ENCODE data around the gene RNF144A.
"Not testable (repeated sequence)": the region's sequence is repeated elsewhere in the genome, so short reads cannot be mapped to it uniquely, and the experiment has no call there.

The RNF144A gene

DNA sequence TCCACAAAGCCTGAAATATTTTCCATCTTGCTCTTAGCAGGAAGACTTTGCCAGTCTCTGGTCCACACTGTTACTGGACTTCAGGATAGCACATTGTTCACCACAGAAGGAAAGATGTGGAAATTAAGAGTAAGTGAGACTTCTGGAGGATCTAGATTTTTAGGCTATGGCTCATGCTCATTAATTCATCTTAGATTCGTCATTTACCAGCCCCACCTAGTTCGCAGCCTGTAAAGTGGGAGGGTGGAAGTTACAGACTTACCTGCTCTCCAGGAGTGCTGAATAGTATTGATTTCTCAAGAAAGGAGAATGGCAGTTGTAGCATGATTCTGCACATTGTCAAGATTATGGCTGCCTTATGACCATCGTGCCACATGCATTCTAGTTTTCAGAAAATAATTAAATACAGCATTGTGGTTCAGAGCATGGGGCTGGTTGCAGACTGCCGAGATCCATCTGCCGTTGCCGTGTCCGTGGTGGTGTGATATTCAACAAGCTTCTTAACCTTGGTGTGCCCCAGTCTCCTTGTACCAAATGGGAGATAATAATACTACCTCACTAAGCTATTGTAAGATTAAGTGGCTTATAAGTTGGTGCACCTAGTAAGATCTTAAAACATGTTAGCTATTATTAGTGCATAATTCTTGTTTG lies 56.8 kb downstream of the RNF144A start:
- no peak for ATAC-seq

DNA sequence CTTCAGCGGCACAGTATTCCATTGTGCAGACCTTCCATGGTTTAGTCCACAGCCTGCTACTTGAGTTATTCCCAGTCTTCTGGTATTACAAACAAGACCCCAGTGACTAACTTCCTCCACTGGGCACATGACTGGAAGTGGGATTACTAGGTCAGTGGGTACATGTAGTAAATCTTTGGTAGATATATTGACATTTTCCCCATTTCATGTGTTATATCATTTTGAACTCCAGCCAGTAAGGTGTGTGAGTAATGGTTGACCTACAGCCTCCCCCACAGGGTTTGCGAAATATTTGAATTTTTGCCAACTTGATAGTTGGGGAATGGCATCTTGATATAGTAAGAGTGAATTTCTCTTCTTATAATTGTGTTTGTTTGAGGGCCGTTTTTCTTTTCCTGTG lies 58.8 kb downstream of the RNF144A start:
- no peak for ATAC-seq

DNA sequence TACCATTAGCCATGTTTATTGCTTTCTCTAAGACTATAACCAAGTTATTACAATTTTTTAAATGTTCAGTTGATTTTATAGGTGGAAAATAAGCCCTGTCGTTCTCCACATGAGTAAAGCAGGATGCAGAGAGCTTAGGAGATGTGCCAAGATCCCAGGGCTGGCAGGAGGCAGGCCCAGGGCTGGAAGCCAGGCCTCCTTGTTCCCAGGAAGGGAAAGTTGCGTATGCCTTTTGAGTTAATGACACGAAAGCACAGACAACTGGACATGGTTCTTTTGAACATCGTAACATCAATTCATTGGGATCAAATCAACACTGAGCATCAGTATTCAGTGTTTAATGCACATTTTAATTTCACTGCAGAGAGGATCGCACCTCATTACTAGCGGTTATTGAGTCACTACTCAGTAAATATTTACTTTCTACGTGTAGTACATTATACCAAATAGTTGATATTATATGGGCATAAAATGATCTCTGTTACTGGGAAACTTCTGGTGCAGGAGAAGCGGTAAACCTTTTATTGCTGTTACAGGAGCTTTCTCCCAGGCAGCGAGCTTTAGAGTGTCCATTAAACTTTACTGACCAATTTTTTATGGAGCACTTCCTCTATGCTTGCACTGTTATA lies 60.0 kb downstream of the RNF144A start:
- no peak for ATAC-seq

DNA sequence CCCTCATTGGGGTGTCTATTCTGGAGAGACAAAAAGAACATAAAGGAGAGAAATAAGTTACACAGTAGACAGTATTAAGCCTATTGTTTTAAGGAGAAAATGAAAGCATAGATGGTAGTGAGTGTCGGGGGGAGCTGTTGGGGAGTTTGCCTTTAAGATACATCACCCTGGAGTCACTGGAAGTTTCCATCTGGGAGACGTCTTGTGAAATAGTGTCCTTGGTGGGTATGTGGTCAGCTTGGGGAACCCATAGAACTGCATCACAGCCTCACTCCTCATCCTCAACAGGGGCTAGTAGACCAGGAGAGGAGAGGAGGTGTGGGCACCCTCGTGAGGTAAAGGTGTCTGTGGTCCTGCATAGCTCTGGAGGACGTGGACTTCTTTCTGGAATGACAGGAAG lies 60.6 kb downstream of the RNF144A start:
- no peak for ATAC-seq

DNA sequence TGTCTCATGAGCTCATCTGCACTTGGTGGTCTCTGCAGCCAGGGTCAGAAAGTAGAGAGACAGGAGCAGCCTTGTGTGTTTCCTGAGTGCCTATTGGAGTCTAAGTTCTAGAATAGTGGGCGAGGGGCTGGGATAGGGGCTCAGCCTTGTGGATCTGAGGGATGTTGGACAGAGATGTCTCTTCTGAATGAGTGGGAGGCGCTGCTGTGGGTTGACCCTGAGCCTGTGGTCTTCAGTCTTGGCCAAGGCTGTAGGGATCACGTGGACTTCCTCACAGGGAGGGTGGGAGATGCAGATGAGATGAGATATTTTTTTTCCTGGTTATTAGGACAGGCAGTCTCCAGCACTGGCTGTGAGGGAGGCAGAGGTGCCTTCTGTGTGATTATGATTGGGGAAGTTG lies 61.8 kb downstream of the RNF144A start:
- ATAC-seq: no peak

DNA sequence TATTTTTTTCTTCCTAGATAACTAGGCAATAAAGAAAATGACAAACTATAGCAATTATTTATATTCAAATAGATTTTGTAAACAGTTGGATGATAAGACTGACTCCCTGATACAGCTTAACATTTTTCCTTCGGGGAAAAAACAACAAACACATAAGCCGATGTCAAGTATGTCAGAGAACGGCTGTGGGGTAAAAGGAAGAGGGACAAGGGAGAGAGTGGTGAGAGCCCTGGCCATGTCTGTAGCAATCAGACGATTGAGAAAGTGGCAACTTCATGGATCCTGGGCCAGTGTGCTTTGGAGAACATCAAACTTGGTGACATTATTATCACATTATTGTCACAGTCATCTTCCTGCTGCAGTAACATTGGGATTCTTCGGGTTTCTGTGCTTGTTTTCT lies 65.2 kb downstream of the RNF144A start:
- no peak for ATAC-seq

DNA sequence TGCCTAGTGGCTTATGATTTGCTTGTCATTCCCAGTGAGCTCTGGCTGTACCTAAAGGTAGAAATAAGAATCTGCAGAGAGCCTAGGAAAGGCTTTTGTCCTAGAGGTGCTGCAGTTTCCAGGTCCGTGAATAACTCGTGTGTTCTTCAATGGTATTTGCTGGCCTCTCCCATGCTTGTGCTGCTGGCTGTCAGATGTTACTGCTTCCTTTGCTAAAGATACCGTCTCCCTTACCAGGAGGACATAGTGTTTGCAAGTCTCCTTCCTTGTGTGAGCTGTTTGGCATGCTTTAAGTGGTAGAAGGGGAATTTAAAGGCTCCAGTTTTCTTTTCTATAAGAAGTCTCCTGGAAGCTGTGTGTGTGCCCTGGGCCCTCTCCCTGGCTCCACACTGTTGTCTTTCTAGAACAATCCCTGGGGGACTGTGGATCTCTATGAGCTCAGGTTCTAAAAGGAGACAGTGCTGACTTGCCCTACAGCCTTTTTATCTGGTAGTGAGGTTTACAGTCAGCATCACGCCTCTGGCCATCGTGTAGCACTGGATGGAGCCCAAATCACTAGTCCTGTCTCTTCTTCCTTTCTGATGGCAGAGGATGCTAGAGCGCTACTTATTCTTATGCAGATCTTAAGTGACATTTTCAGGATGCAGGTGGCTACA lies 65.8 kb downstream of the RNF144A start:
- no peak for ATAC-seq

DNA sequence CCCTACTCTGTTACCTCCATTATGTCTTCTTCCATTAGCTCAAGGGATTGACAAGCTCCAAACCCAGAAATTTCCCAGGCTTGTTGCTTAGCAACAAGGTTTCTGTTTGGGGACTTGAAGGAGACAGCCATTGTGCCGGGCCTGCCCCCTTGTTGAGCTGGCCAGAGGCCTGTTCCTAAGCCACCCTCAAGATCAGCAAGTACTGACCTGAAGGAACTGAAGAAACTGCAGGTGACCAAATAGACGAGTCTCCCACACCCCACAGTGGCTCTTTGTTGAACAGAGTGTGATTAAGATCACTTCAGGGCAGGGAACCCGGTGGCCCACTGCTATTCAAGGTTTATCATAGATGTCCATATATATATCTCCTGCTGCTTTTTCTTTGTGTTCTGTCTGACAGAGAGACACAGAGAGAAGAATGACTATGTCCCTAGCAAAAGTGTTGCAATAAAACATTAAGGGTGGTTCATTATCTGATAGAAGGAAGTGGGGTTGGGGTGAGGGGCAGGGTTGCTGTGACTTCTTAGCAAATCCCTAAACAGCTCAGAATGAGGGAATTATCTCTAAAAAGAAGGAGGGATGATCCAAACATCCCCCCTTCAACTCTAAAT lies 69.2 kb downstream of the RNF144A start:
- ATAC-seq: no peak

DNA sequence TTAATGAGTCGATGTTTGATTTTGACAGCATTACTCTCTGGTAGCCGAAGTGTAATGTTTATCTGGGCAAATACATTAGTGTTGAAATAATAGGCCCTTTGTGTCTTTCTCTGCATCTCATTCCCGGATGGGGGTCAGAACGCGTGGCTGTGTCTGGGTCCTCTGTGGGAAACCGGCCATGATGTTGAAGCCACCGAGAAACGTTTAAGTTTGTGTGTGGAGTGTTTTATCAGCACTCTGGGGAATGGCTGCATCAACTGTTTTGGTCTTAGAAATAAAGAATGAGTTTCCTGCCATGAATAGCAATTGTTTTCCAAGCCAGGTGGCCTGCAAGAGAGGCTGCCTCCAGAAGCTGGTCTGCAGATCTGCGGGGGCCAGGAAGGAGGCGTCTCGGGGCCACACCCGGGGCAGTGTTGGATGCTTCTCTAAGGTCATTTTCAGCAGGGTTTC lies 69.7 kb downstream of the RNF144A start:
- ATAC-seq: no peak

DNA sequence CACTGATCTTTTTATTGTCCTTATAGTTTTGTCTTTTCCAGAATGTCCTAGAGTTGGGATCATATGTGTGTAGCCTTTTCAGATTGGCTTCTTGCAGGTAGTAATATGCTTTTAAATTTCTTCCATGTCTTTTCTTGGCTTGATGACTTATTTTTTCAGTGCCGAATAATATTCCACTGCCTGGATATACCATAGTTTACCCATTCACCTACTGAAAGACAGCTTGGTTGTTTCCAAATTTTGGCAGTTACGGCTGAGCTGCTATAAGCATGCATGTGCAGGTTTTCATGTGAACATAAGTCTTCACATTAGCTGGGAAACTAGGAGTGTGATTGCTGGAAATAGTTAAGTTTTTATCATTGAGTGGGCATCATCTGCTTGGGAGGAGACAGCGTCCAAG lies 73.7 kb downstream of the RNF144A start:
- ATAC-seq: no peak

DNA sequence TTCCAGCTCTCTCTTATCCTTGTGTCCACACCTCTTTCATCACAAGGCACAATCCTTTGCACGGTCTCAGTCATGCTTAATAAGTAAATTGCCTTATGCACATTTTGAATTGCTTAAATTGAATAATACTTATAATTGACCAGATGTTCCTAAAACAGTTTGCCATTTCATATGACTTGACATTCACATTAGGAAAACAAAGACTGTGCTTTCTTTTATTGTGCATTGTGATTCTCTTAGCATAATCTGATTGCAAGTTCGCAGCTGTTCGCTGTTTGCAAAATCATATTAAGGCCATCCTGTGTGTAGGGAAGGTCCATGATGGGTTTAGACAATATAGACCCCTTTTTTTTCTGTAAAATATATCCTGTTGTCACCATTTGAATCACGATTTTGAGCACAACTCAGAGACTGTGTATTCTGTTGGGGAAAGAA lies 75.6 kb downstream of the RNF144A start:
- ATAC-seq: no peak

DNA sequence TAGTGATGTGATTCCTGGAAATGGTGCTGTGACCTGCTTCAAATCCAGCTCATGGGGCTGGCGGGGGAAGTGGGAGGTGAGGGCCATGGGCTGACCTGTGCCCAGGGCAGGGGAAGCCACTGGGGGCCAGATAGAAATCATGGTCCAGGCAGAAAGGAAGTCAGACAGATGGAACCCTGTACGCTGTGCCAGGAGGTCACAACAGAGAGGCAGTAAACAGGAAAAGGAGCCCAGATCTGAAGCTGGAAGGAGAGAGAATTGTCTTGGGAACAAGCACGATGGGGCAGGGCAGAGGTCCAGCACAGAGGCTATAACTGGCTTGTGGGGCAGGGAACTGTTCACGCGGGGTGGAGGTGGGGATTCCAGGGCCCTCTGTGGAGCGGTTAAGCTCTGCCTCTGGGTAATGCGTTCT lies 76.0 kb downstream of the RNF144A start:
- ATAC-seq: no peak

DNA sequence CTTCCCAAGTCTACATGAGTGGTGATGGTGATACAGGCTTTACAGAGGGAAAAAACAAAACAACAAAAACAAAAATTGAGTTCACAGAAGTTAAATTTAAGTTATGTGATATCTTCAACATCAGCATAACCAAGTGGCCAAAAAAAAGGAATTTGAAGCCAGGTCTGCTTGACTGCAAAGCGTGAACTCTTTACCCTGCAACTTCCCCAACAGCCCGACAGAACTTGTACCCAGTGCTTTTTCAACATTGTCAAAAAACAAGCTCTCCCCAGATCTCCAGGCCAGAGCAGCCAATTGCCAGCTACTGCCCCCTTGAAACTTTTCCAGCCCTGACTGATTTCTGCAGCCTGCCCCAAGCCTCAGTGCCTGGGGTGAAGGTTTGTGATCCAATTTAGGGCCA lies 76.7 kb downstream of the RNF144A start:
- ATAC-seq: no peak

DNA sequence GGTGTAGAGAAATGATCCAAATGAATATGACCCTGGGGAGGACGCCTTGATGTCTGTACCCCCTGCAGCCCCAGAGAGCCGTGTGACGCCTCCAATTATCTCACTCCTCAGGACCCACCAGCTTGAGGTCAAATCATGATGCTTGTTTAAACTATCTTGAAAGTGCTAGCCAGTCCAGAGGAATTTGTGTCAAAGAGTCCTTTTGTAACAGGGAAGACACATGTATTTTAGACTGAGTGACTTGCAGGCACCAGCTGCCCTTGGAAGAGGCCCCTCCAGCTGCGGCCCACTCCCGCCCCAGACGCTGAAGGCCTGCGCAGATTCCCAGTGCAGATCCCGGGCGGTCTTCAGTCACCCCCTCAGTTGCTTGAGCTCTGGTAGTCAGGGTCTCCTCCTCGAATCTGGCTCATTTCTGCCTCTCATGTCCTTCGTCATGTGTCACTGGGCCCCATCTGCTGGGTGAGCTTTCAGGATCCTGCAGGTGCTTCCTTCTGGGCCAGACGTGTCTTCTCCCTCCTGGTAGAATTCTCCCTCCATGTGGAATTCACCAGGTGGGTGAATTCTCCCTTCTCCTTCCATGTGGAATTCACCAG lies 77.4 kb downstream of the RNF144A start:
- no peak for ATAC-seq

DNA sequence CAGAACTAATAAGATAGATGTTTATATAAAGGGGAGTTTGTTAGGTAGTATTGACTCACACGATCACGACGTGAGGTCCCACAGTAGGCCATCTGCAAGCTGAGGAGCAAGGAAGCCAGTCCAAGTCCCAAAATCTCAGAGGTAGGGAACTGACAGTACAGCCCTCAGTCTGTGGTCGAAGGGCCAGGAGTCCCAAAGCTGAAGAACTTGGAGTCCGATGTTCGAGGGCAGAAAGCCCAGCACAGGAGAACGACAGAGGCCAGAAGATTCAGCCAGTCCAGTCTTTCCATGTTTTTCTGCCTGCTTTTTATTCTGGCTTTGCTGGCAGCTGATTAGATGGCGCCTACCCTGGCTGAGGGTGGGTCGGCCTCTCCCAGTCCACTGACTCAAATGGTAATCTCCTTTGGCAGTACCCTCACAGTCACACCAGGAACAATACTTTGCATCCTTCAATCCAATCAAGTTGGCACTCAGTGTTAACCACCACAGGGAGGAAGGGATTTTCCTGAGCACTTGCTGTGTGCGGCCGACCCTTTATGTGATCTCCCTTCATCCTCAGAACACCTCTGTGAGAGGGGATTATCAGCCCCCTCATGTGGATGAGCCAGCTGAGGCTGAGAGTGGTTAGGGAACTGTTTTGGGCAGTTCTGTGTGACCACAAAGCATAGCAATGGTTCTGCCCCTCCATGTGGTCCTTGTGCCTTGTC lies 78.3 kb downstream of the RNF144A start:
- no peak for ATAC-seq

DNA sequence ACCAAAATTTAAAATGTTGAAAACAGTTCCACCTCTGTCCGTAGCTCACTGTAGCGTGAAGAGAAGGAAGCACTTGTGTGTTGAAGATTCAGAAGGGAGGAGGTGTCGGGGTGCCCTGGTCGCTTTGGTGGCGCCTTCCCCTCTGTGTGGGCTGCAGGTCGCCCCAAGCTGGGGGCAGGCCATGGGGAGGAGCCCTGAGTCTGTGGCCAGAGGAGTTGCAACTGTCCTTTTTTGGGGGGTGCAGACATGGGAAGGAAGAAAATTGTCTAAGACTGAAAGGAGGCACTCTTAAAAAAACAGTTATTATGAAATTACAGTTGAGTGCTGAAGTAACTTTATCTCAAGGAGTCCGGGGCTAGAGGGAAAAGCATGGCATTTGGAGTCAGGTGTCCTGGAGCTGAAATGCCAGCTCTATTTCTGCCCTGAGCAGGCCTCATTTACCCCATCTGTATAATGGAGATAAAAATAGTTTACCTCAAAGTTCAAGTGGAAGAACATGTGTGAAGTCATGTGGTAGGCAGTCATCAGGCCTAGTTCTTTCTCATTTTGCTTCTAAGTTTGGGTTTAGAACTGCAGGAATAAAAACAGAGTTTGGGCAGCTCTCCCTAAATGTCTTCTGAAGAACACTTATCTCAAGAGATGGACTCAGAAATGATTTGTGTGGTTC lies 82.1 kb downstream of the RNF144A start:
- ATAC-seq: no peak

DNA sequence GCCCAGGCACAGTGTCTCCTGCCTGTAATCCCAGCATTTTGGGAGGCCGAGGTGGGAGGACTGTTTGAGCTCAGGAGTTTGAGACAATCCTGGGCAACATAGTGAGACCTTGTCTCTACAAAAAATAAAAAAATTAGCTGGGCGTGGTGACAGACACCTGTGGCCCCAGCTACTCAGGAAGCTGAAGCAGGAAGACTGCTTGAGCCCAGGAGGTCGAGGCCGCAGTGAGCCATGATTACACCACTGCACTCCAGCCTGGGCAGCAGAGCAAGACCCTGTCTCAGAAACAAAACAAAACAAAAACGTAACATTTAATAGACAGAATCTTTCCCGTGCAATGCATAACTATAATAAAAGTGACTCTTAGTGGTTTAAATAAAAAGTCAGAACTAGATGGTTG lies 84.2 kb downstream of the RNF144A start:
- not testable (repeated sequence) for ATAC-seq

DNA sequence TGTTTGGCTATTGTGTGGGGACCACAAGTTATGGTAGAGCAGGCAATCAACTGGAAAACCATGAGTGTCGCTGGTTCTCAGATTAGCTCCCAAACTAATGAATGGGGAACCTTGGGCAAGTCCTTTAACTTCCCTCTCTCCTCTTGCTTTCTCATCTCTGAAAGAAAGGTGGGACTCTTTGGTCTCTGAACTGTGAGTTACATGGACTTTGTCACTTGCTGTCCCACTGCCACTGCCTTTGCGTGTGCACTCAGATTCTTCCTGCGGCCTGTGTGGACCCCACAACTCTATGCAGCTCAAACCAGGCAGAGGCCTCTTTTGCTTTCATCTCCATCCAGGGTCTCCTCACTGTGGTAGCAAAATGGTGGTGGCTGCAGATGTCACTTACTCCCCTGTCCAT lies 86.7 kb downstream of the RNF144A start:
- no peak for ATAC-seq

DNA sequence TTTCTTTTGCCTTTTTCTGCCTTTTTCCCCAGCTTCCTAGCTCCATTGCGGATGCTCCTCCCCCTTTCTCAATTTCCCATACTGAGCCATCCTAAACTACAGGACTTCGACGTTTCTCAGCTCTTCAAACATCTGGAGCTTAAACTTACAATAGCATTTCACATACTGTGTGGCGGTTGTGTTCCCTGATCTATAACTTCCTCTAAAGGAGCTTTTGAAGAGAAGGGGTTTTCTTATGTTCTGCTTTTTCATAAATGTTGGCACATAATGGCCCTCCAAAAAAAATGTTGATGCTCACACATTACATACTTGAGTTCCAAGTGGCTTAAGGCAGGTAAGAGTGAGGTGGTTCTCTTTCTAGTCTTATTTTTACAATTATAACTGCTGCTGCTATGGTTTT lies 87.4 kb downstream of the RNF144A start:
- no peak for ATAC-seq

DNA sequence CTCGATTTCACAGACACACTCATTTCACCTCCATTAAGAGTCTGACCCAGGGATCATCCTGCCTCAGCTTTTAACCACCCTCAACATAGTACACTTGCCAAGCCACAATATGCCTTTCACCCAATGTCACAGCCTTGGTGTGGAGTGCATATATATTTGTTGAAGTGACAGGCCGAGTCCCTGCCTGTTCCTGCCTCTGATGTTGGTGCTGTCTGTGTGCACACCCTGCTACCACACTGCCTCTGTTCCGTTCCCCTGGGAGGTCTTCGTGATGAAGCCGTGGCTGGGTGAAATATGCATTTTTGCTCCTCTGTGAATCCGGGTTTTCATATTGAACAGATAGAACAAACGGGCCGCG lies 90.3 kb downstream of the RNF144A start:
- no peak for ATAC-seq

DNA sequence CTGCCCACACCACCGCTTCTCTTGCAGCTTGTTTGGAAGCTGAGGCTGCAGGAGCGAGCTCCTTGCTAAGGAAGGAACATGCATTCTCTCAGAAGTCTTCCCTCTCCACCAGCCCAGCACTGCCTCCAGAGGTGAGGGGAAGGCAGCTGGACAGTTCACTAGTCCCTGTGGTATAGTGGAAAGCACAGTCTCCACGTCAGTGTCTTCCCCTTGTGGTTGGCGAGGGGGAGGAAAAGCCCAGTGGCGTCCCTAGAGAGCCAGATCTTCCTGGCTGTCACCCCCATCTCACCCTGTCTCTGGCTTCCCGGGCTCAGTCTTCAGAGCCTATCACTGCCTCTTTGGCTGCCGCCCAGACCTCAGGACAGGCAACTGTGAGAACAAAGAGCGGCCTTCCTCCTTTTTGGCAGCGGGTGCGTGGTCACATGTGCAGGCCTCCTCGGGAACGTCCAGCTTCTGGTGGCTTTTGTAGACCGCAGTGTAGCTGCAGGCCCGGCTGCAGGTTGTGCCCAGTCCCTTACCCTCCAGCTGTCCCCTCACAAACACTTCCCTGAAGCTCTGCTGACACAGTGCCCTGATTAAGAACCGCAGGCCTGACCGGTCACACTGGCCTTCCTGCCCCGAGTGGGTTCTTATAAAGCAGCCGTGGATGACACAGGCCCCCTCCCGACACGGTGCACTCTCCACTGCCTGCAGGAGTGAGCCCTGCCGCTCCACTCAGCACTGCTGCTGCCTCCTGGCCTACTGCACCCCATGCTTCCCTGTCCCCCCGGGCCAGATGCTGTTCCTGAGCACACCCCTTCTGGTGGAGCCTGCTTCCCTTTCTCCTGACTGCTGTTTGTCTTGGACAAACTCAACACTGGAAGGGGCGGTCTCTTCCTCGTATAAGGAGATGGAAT lies 90.9 kb downstream of the RNF144A start:
- no peak for ATAC-seq

Measured in activated CD4-positive, CD25-positive, alpha-beta regulatory T cell treated with anti-CD3 and anti-CD28 coated beads, Interleukin-2, amount 50 U/mL, for 24 hours (primary cell).